GM12878 (cell line): ENCODE results near the gene SKA3. TPM values are rescaled to one million over a fixed set of nuclear protein-coding genes. Genes with fewer than 3 reads are reported as not detected.

ENCODE experiments used
- ATAC-seq: fragments of 200-7000 bp; cut with Tn5 transposase; 3 replicates; pipeline ENCODE4 v1.9.1; 2020; ENCODE audit warnings: mild to moderate bottlenecking, moderate library complexity
- BruUV-seq: library from RNA; stranded (reverse); fragments of 400-500 nt; replicated peaks from 2 replicates; lab custom pipeline; 2021; lab: Mats Ljungman, UMichigan
- CTCF ChIA-PET: fragments of 300-600 bp; sonication (Branson Sonifier 250); formaldehyde crosslinking; extraction: SDS; loops from one replicate; lab custom pipeline; 2021; ENCODE audit warnings: inconsistent platforms; lab: Yijun Ruan, JAX
- POLR2A ChIA-PET: fragments of 350-600 bp; formaldehyde crosslinking; extraction: SDS; loops from one replicate; lab custom pipeline; 2021; ENCODE audit warnings: inconsistent platforms; lab: Charles Lee
- RAD21 ChIA-PET: fragments of 300-600 bp; sonication (Branson Sonifier 250); formaldehyde crosslinking; loops from one replicate; lab custom pipeline; 2023; ENCODE audit warnings: antibody characterized with exemption; ENCODE audit not compliant: unreplicated experiment; lab: Charles Lee
- SMC1A ChIA-PET: fragments of 300-600 bp; sonication (Branson Sonifier 250); formaldehyde crosslinking; loops from one replicate; lab custom pipeline; 2023; ENCODE audit not compliant: unreplicated experiment, uncharacterized antibody; lab: Charles Lee
- DNase-seq: peaks from one replicate; pipeline ENCODE4 v3.0.0-alpha.2; 2011; ENCODE audit warnings: low read depth, low spot score
- FAIRE-seq: peaks from 3 replicates; lab custom pipeline; 2011; peaks lifted over from hg19 to GRCh38; lab: Jason Lieb, UNC
- H2AFZ ChIP-seq: 2 replicates; pipeline ENCODE4 v1.6.0; 2011; ENCODE audit warnings: low read depth, low read length, control low read depth; ENCODE audit not compliant: control insufficient read depth
- H3K27ac ChIP-seq: 2 replicates; pipeline ENCODE4 v1.5.1; 2011; ENCODE audit warnings: control low read depth; ENCODE audit not compliant: control insufficient read depth, insufficient read depth
- H3K27me3 ChIP-seq, 2 experiments: replicated peaks in 1 of 2; 2 replicates each; pipeline versions ENCODE4 v1.6.0 to v1.6.1; 2011; ENCODE audit warnings: low read length in 1 of 2; ENCODE audit not compliant: control insufficient read depth in 2 of 2, insufficient read depth in 2 of 2
- H3K36me3 ChIP-seq, 2 experiments: 2 replicates each; pipeline ENCODE4 v1.5.1; 2011; ENCODE audit warnings: low read length in 1 of 2; ENCODE audit not compliant: control insufficient read depth in 2 of 2, insufficient read depth in 2 of 2
- H3K4me1 ChIP-seq: 2 replicates; pipeline ENCODE4 v1.6.1; 2011; ENCODE audit warnings: mild to moderate bottlenecking, low read length, moderate library complexity, mixed read lengths; ENCODE audit not compliant: control insufficient read depth, insufficient read depth
- H3K4me2 ChIP-seq: 2 replicates; pipeline ENCODE4 v1.6.0; 2011; ENCODE audit warnings: control low read depth; ENCODE audit not compliant: control insufficient read depth, insufficient read depth
- H3K4me3 ChIP-seq: fragments of 200-600 bp; sonication (generic); 2 replicates; pipeline ENCODE4 v1.5.1; 2016
- H3K79me2 ChIP-seq: 2 replicates; pipeline ENCODE4 v1.6.0; 2011; ENCODE audit warnings: low read length; ENCODE audit not compliant: control insufficient read depth, insufficient read depth
- H3K9ac ChIP-seq: 2 replicates; pipeline ENCODE4 v1.8.0; 2011; ENCODE audit warnings: low read length, control low read depth, mixed read lengths; ENCODE audit not compliant: control insufficient read depth, insufficient read depth
- H3K9me3 ChIP-seq: replicated peaks from 3 replicates; pipeline ENCODE4 v1.5.1; 2011; ENCODE audit warnings: mild to moderate bottlenecking, low read length; ENCODE audit not compliant: control insufficient read depth, insufficient read depth
- H4K20me1 ChIP-seq: 2 replicates; pipeline ENCODE4 v1.6.0; 2011; ENCODE audit not compliant: control insufficient read depth, insufficient read depth
- ATF3 ChIP-seq: IDR thresholded peaks from 2 replicates; pipeline ENCODE4 v1.6.1; 2011; ENCODE audit warnings: low read depth, mild to moderate bottlenecking, low read length, moderate library complexity, borderline replicate concordance; ENCODE audit errors: extremely low read depth
- ATF7 ChIP-seq: fragments of 450-650 bp; IDR thresholded peaks from 2 replicates; pipeline ENCODE4 v1.6.1; 2016; ENCODE audit warnings: low read depth, mild to moderate bottlenecking
- BRCA1 ChIP-seq: IDR thresholded peaks from 2 replicates; pipeline ENCODE4 v1.6.1; 2011; ENCODE audit warnings: low read depth, low read length, improper control_type of control experiment
- CBFB ChIP-seq: IDR thresholded peaks from 2 replicates; pipeline ENCODE4 v1.6.1; 2016; ENCODE audit warnings: antibody characterized with exemption, low read depth
- EGR1 ChIP-seq, 2 experiments: IDR thresholded peaks; 1 replicate in 1 of 2; 2 replicates in 1 of 2; pipeline ENCODE4 v1.6.1; 2011 to 2012; ENCODE audit warnings: low read depth in 2 of 2, low read length in 2 of 2, borderline replicate concordance in 1 of 2, mild to moderate bottlenecking in 1 of 2, moderate library complexity in 1 of 2
- IRF4 ChIP-seq: IDR thresholded peaks from 2 replicates; pipeline ENCODE4 v1.6.1; 2011; ENCODE audit warnings: low read depth, low read length
- NBN ChIP-seq: fragments of 450-650 bp; IDR thresholded peaks from 2 replicates; pipeline ENCODE4 v1.6.1; 2016
- NR2F1 ChIP-seq: fragments of 450-650 bp; conservative IDR thresholded peaks from 2 replicates; pipeline ENCODE4 v1.6.1; 2017; ENCODE audit warnings: mild to moderate bottlenecking
- RAD21 ChIP-seq: IDR thresholded peaks from 2 replicates; pipeline ENCODE4 v1.6.1; 2011; ENCODE audit warnings: mild to moderate bottlenecking, low read depth, low read length, moderate library complexity; ENCODE audit not compliant: insufficient read depth
- SIN3A ChIP-seq: IDR thresholded peaks from 2 replicates; pipeline ENCODE4 v1.6.1; 2012; ENCODE audit warnings: low read depth, low read length, improper control_type of control experiment
- SKIL ChIP-seq: fragments of 450-650 bp; IDR thresholded peaks from 2 replicates; pipeline ENCODE4 v1.6.1; 2017; ENCODE audit warnings: mild to moderate bottlenecking, low read depth, inconsistent platforms; ENCODE audit not compliant: poor library complexity, severe bottlenecking
- SREBF2 ChIP-seq: IDR thresholded peaks from 2 replicates; pipeline ENCODE4 v1.6.1; 2012; ENCODE audit warnings: mild to moderate bottlenecking, low read length
- STAT1 ChIP-seq: fragments of 450-650 bp; conservative IDR thresholded peaks from 2 replicates; pipeline ENCODE4 v1.6.1; 2014; ENCODE audit warnings: antibody characterized with exemption, mild to moderate bottlenecking
- TAF1 ChIP-seq: IDR thresholded peaks from 2 replicates; pipeline ENCODE4 v1.6.1; 2011; ENCODE audit warnings: mild to moderate bottlenecking, low read depth, low read length, borderline replicate concordance
- TARDBP ChIP-seq: IDR thresholded peaks from 2 replicates; pipeline ENCODE4 v1.6.1; 2016; ENCODE audit warnings: borderline replicate concordance
- USF1 ChIP-seq: IDR thresholded peaks from 2 replicates; pipeline ENCODE4 v1.6.1; 2011; ENCODE audit warnings: borderline replicate concordance, low read depth, mild to moderate bottlenecking, moderate library complexity, mixed read lengths, low read length; ENCODE audit not compliant: insufficient read depth; ENCODE audit errors: extremely low read length
- YBX1 ChIP-seq: fragments of 450-650 bp; IDR thresholded peaks from 2 replicates; pipeline ENCODE4 v1.6.1; 2016; ENCODE audit warnings: antibody characterized with exemption
- YY1 ChIP-seq: IDR thresholded peaks from 2 replicates; pipeline ENCODE4 v1.6.1; 2011; ENCODE audit warnings: low read depth, mild to moderate bottlenecking, low read length
- ZNF217 ChIP-seq: fragments of 450-650 bp; IDR thresholded peaks from 2 replicates; pipeline ENCODE4 v1.6.1; 2017; ENCODE audit warnings: antibody characterized with exemption, mild to moderate bottlenecking
- ZNF687 ChIP-seq: fragments of 450-650 bp; IDR thresholded peaks from 2 replicates; pipeline ENCODE4 v1.6.1; 2017; ENCODE audit warnings: mild to moderate bottlenecking, moderate library complexity
- WGBS: methylation state at CpG from one replicate; pipeline ENCODE4 v1.1.6; 2016; ENCODE audit warnings: low lambda C conversion rate; ENCODE audit not compliant: insufficient replicate concordance, insufficient coverage; ENCODE audit errors: missing lambda C conversion rate; 5-methylcytosine and 5-hydroxymethylcytosine counted together
- in situ Hi-C: fragments of 300-500 bp; cut with MboI; formaldehyde crosslinking; loops from 9 replicates; pipeline ENCODE4 v1.14.3; 2018; ENCODE audit warnings: mixed read lengths
- intact Hi-C: fragments of 100-400 bp; cut with micrococcal nuclease; formaldehyde crosslinking; loops from one replicate; pipeline ENCODE4 v1.14.2; 2022; ENCODE audit not compliant: unreplicated experiment
- polyA plus RNA-seq, 11 experiments: library from polyadenylated mRNA; depleted of rRNA in 4 of 11; unstranded in 6 of 11; stranded (reverse) in 5 of 11; fragments of >200 nt; fragmentation: Nextera tagmentation in 4 of 11; fragmentation: Illumina TruSeq in 1 of 11; extraction: Ambion mirVana in 4 of 11; extraction: Trizol in 1 of 11; gene quantifications; 1 replicate in 1 of 11; 2 replicates in 10 of 11; pipeline versions ENCODE4 v1.2.1 to v1.2.3, GENCODE V29; 2011 to 2016; ENCODE audit warnings: inconsistent platforms in 2 of 11, missing spikeins in 2 of 11, low read depth in 1 of 11
- total RNA-seq, 4 experiments: library from RNA; depleted of rRNA in 3 of 4; stranded (reverse); fragments of >200 nt in 3 of 4; fragmentation: Illumina TruSeq in 1 of 4; extraction: Trizol in 1 of 4; gene quantifications; 2 replicates each; pipeline versions ENCODE4 v1.2.1 to v1.2.3, GENCODE V29; 2013 to 2021

Gene SKA3
- total and polyA plus RNA-seq, 10 of the 15 experiments (the other 5 are each of a cell fraction or from before 2014, with no cell fraction given): 13.5 to 69.7 (median 26.3) TPM

- FAIRE-seq (no peak), ATAC-seq (no peak), DNase-seq (no peak)
- H3K4me1 ChIP-seq: no peaks in the 10 kb centered on the region
- in situ Hi-C loops (no loop called here), intact Hi-C loops (no loop called here)
- TF ChIP-seq NBN: no peak
- no peak for TF ChIP-seq ATF7
- no peak for TF ChIP-seq EGR1 (IDR thresholded peaks at IDR 0.05; ENCODE audit: borderline replicate concordance in 1 of 2, low read depth in 2 of 2, low read length in 2 of 2)
- no peak for TF ChIP-seq TARDBP
- TF ChIP-seq YY1: no peak
- TF ChIP-seq STAT1: no peak
- TF ChIP-seq IRF4: no peak
- TF ChIP-seq SKIL: no peak
- no peak for TF ChIP-seq SIN3A
- no peak for TF ChIP-seq YBX1
- TF ChIP-seq BRCA1: no peak
- no peak for TF ChIP-seq TAF1
- TF ChIP-seq ATF3: no peak
- TF ChIP-seq CBFB: no peak
- TF ChIP-seq ZNF217: no peak
- no peak for TF ChIP-seq SREBF2
- TF ChIP-seq RAD21: no peak
- no peak for TF ChIP-seq ZNF687
- no peak for TF ChIP-seq USF1
- TF ChIP-seq NR2F1: no peak
- no peaks in the 10 kb centered on the region for H3K27me3 ChIP-seq
- no peaks in the 10 kb centered on the region for H4K20me1 ChIP-seq
- ChIA-PET CTCF (interaction anchor here (1.0 to 1.6 kb wide), 2 partner anchors 23 to 191 kb away, joined by 3 to 4 read pairs; no protein-coding TSS in a partner anchor), RAD21 (interaction anchor here (0.6 kb wide), 1 partner anchor 22 kb away, joined by 3 read pairs; no protein-coding TSS in a partner anchor), SMC1A (interaction anchor here (1.6 kb wide), 1 partner anchor 191 kb away, joined by 7 read pairs; no protein-coding TSS in a partner anchor), POLR2A (no interaction called here)
- no peak overlapping the region for H2AFZ ChIP-seq
- 25% methylated on average over 5 of the region's 5 CpGs for WGBS
- no peak overlapping the region for H3K27ac ChIP-seq
- H3K4me2 ChIP-seq: no peak overlapping the region
- no peaks in the 10 kb centered on the region for H3K36me3 ChIP-seq
- no peaks in the 10 kb centered on the region for H3K9me3 ChIP-seq
- no peaks in the 10 kb centered on the region for H3K79me2 ChIP-seq
- no peak overlapping the region for H3K9ac ChIP-seq
- no peak overlapping the region for H3K4me3 ChIP-seq
- BruUV-seq: no TSS peak
These were observed 41.9 kb downstream of the SKA3 start for GRCh38 chr13:21134475-21134874.
